GM21423 (cell line): ENCODE results near the gene SFXN1.

Experiments used
- ATAC-seq: cut with Tn5 transposase; IDR thresholded peaks from one replicate; pipeline ENCODE4 v1.9.1; 2021; ENCODE audit warnings: mild to moderate bottlenecking, moderate library complexity; ENCODE audit not compliant: unreplicated experiment

SFXN1 gene

GRCh38 chr5:175567954-175568353 is 89.6 kb downstream of the SFXN1 start:
- ATAC-seq, result no peak

DNA sequence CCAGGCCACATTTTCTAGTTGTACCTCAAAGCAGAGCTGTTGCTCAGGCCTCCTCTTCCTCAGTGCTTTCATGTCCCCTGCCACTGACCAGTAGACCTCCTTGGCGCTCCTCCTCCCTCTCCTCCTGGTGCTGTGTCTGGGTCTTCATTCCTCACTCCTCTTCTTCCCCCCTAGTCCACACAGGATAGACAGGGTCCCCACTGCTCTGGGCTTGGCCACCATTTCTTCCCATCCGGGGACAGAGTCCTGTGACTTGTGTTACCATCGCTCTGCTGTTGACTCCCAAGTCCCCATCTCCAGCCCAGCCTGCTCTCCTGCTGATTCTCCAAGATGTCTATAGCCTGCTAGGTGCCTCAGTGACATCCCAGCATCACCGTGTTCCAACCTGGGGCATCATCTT is 91.3 kb downstream of the SFXN1 start:
- no peak for ATAC-seq

DNA sequence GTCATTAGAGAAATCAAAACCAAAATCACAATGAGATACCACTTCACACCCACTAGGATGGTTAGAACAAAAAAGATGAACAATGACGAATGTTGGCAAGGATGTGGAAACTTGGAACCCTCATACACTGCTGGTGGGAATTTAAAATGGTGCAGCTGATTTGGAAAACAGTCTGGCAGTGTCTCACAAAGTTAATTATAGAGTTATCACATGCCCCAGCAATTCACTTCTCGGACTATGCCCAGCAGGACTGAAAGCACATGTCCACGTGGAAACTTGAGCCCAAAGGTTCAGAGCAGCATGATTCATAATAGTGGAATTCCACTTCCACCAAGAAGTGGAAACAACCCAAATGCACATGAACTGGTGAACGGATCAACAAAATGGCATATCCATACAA is 94.5 kb downstream of the SFXN1 start:
- ATAC-seq, result no peak

GRCh38 chr5:175573493-175574269 is 95.3 kb downstream of the SFXN1 start:
- no peak for ATAC-seq

DNA sequence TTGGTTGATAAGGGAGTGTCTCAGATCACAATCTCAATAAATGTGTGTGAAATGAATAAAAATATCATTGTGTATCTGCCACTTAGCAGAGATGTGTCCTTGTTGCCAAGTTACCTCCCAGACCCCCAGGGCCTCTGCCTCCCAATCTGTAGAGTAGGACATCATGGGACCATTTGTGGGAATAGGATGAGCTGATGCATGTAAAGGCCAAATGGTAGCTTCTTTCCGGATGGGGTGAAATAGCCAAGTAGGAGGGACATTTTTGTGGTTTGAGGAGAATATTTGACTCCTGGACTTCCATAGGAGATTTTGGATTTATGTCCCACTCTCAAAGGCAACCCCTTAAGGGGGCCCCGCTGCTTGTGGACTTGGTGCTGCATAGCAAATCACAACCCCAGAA is 96.9 kb downstream of the SFXN1 start:
- ATAC-seq, result no peak

DNA sequence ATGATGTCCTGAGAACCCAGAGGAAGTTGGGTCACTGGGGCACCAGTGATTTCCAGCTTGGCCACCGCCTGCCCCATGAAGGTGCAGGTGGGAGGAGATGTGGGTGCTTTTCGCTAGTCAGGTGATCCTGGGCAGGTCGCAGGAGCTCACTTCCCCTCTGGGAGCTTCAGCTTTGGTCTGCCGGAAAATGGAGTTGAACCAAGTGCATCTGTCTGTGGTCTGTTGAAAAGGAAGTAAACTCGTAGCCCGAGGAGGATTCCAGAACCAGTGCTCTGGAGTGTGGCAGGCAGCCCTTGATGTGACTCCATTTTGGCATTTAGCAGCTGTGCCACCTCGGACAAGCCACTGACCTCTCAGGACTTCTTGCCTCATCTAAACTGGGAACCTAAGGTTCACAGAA is 97.7 kb downstream of the SFXN1 start:
- ATAC-seq, result no peak

GRCh38 chr5:175576591-175576990 is 98.2 kb downstream of the SFXN1 start:
- no peak for ATAC-seq
